ENCODE measurements around the gene TRA2A. TPM values are rescaled to one million over a fixed set of nuclear protein-coding genes. Genes with fewer than 3 reads are reported as not detected.

TRA2A gene
- total RNA-seq, 4 donors from 2014 or later = 23.7 to 54.0 (median 38.9) TPM

DNA sequence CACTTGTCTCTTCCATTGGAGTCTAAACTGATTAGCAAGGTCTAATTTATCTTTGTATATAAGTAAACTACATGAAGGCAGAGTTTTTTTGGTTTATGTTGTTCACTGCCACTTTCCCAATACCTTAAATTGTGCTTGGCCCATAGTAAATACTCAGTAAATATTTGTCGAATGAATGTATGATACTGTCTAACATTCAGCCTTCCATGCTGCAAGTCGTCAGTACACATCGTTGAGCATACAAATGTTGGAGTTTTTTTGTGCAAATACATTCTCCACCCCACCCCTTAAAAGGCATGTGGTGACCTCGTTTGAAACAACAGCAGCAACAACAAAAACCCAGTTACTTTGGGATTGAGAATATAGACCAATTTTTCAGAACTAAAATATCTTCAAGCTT is 44.1 kb downstream of the TRA2A start:
- peaks cover 0 to 5% (median 0%) of the 10 kb centered on the region in 3 donors for H3K4me1 ChIP-seq
- no peak overlapping the region for H3K27ac ChIP-seq
- peaks cover 0 to 27% (median 0%) of the 10 kb centered on the region in 4 donors for H3K27me3 ChIP-seq
- DNase-seq = no peak
- TF ChIP-seq POLR2A (IDR thresholded peaks at IDR 0.05) = no peak
- TF ChIP-seq, protein P1, sequence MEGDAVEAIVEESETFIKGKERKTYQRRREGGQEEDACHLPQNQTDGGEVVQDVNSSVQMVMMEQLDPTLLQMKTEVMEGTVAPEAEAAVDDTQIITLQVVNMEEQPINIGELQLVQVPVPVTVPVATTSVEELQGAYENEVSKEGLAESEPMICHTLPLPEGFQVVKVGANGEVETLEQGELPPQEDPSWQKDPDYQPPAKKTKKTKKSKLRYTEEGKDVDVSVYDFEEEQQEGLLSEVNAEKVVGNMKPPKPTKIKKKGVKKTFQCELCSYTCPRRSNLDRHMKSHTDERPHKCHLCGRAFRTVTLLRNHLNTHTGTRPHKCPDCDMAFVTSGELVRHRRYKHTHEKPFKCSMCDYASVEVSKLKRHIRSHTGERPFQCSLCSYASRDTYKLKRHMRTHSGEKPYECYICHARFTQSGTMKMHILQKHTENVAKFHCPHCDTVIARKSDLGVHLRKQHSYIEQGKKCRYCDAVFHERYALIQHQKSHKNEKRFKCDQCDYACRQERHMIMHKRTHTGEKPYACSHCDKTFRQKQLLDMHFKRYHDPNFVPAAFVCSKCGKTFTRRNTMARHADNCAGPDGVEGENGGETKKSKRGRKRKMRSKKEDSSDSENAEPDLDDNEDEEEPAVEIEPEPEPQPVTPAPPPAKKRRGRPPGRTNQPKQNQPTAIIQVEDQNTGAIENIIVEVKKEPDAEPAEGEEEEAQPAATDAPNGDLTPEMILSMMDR (IDR thresholded peaks at IDR 0.05) = no peak
- intact Hi-C loops (cut with DNase I) = no loop called here
- no peaks in the 10 kb centered on the region for H3K36me3 ChIP-seq
- H3K4me3 ChIP-seq = no peak overlapping the region
- 39 to 50% methylated on average over 4 of the region's 4 CpGs for WGBS, 2 donors
- no peaks in the 10 kb centered on the region for H3K9me3 ChIP-seq

DNA sequence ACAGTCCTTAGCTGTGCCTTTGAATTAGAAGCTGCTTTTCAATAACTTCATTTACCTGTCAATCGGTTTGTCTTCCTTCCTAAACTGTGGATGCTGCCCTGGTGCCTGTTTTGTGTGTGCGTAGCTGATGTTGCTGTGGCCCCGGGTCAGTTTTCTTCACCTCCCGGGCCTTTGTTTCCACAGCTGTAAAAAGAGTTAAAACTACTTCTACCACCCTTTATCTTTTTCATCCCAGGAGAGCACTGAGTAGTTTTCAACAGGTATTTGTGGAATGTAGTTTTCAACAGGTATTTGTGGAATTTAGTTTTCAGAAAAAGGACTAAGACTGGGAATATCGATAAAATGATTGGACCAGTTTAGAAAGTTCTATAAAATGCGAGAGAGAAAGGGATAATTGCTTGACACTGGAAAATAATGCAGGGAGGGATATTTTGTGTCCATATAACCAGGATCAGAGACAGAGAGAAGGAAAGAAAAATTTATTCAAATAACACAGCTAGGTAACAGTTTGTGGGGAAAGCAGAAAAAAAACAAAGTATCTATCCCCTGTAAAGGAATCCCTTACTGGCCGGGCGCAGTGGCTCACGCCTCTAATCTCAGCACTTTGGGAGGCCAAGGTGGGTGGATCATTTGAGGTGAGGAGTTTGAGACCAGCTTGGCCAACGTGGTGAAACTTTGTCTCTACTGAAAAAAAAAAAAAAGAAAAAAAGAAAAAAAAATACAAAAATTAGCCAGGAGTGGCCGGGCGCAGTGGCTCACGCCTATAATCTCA is 45.6 kb downstream of the TRA2A start:
- Histone ChIP-seq H3K36me3 (no peaks in the 10 kb centered on the region), H3K4me1 (peaks cover 0 to 9% (median 0%) of the 10 kb centered on the region in 3 donors), H3K9me3 (no peaks in the 10 kb centered on the region), H3K27ac (no peak overlapping the region), H3K4me3 (no peak overlapping the region), H3K27me3 (peaks cover 0 to 42% (median 2%) of the 10 kb centered on the region in 4 donors)
- WGBS, 2 donors = 70 to 82% methylated on average over 10 to 13 of the region's 13 CpGs
- DNase-seq = no peak
- intact Hi-C loops (cut with DNase I) = no loop called here
- TF ChIP-seq POLR2A (IDR thresholded peaks at IDR 0.05) = no peak
- TF ChIP-seq, protein P1 (IDR thresholded peaks at IDR 0.05) = no peak

DNA sequence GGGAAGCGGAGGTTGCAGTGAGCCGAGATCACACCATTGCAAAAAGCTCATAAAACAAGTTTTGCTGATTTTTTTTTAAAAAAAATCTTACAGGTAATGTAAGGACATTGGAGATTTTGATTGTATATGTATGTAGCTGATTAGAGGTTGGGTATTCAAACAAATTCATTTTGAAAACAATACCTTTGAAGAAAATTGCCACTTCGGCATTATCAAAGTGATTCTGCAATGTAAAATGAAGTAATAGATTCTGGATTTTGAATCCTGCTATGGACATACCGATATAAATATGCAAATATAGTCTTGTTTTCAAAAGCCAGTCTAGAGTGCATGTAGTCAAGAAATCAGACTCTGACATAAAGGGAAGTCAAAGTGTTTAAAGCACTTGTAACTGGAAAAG is 49.1 kb downstream of the TRA2A start:
- no peak for DNase-seq
- H3K9me3 ChIP-seq = no peaks in the 10 kb centered on the region
- WGBS, 2 donors = 89 to 93% methylated on average over 4 of the region's 4 CpGs
- intact Hi-C loops (cut with DNase I) = no loop called here
- peaks cover 0 to 77% (median 25%) of the 10 kb centered on the region in 4 donors for H3K27me3 ChIP-seq
- no peak for TF ChIP-seq POLR2A (IDR thresholded peaks at IDR 0.05)
- TF ChIP-seq, protein P1 (IDR thresholded peaks at IDR 0.05) = no peak
- peaks cover 0 to 4% (median 0%) of the 10 kb centered on the region in 3 donors for H3K4me1 ChIP-seq
- no peak overlapping the region for H3K4me3 ChIP-seq
- no peak overlapping the region for H3K27ac ChIP-seq
- H3K36me3 ChIP-seq = no peaks in the 10 kb centered on the region

DNA sequence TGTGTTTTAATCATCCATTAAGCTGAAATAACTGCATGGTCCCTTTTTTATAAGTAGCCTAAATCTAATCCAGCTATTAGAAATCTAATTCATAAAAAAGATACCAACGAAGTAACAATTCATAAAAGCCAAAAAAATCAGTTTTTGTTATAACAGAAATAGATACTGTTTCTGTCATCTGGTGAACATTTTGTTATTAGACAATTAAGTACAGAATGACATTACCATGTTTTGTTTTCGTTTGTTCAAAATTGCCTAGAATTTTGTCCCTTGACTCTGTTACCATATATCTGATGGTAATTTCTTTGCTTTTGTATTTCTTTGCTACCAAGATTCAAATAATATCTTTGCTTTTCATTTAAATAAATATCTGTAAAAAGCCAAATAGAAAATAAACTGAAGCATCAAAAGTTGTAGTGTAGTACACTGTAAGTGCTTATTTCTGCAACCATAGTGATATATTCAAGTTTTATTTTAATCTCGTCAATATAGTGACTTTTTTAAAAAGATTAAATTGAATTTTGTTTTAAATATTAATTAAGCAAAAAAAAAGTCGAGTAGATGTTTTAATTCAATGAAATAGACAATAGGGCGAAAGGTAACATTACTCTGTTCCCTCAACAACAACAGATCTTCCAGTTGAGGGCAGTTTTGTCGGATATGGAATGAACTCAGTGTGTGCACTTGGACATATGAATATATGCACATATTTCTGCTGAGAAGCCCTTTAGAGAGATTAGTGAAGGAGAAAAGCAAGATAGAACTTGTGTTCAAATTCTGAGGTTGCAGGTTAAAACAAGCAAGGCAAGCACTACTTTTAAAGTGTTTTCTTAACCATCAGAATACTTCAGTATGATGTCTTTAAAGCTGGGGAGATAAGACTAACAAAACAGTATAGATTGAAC is 53.6 kb downstream of the TRA2A start:
- no peak for DNase-seq
- 55 to 68% methylated on average over 6 of the region's 6 CpGs for WGBS, 2 donors
- no peak overlapping the region for H3K27ac ChIP-seq
- peaks cover 11 to 19% (median 12%) of the 10 kb centered on the region in 3 donors for H3K4me1 ChIP-seq
- no peak overlapping the region for H3K4me3 ChIP-seq
- H3K27me3 ChIP-seq = peaks cover 17 to 100% (median 57%) of the 10 kb centered on the region in 4 donors
- H3K9me3 ChIP-seq = no peaks in the 10 kb centered on the region
- intact Hi-C loops (cut with DNase I) = loop anchor here (10.0 kb wide), 1 partner anchor 203 kb away; no protein-coding TSS in a partner anchor
- TF ChIP-seq POLR2A (IDR thresholded peaks at IDR 0.05) = no peak
- TF ChIP-seq, protein P1 (IDR thresholded peaks at IDR 0.05) = no peak
- H3K36me3 ChIP-seq = no peaks in the 10 kb centered on the region

DNA sequence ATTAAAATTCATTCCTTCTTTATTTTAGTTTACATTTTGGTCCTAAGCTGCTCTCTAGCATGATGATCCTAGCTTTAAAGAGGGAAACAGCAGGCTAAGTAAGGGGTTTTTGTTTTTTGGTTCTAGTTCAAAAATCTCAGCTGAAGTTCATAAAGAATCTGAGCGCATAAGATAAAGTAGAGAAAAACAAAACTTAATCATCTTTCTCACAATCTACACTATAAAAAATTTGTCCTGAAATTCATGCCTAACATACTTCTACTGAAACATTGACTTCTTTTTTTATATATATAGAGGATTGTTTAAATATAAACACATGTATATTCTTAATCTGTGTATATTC is 54.7 kb downstream of the TRA2A start:
- TF ChIP-seq, protein P1 (IDR thresholded peaks at IDR 0.05) = no peak
- no peak for TF ChIP-seq POLR2A (IDR thresholded peaks at IDR 0.05)
- WGBS, 2 donors = 81 to 91% methylated on average over 1 of the region's 1 CpG
- no peak overlapping the region for H3K4me3 ChIP-seq
- H3K4me1 ChIP-seq = peaks cover 11 to 19% (median 12%) of the 10 kb centered on the region in 3 donors
- no peaks in the 10 kb centered on the region for H3K9me3 ChIP-seq
- no peak for DNase-seq
- no peak overlapping the region for H3K27ac ChIP-seq
- peaks cover 17 to 100% (median 68%) of the 10 kb centered on the region in 4 donors for H3K27me3 ChIP-seq
- intact Hi-C loops (cut with DNase I) = loop anchor here (10.0 kb wide), 1 partner anchor 202 kb away; no protein-coding TSS in a partner anchor
- no peaks in the 10 kb centered on the region for H3K36me3 ChIP-seq
